HG02678 (cell line): ENCODE results near the gene MYOG.

Source experiments
- ATAC-seq: cut with Tn5 transposase; IDR thresholded peaks from one replicate; pipeline ENCODE4 v1.9.1; 2021; ENCODE audit warnings: mild to moderate bottlenecking, moderate library complexity; ENCODE audit not compliant: unreplicated experiment

The MYOG gene

DNA sequence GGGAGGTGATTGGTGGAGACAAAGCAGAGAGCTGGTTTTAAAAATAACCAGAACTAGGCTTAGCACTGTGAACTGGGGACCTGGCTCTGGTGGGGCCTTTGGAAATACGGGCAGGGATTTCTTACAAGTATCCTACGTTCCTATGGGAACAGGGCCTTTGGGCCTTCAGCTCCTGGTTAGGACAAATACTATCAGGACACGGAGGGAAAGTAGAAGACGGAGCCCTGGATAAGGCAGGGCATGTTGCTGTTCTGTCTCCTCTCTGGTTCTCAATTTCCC, 5.3 kb upstream of the MYOG start:
- ATAC-seq, result no peak

DNA sequence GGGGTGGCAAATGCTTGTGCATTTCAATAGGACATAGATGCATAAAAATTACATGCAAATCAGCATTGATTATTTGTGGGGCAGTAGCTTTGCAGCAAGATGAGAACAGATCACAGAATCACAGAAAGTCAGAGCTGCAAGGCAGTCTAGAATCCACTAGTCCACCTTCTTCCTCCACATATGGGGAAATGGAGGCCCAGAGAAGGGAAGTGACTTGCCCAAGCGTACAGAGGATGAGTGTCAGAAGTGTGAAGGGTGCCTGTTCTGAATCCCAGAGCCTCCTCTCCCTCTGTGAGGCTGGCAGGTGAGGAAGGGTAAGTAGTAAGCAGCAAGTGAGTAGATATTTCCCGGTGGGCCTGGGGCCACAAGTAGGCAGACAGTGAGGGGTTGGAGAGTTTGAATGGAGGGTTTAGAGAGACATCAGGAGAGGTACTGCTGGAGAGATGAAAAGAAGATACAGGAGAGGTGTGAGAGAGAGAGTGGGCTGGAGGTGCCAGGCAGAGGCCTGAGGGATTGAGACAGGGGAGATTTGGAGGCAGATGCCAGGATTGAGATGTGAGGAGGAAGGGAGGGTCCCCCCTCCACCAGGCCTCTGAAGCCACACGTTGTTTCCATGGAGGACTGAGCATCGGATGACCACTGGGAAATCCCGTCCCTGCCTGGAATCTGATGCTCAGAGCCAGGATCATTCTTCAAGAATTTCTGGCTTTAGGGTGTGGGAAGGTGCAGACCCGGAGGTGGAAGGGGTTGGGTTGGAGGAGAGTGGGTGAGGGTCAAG, 4.8 kb upstream of the MYOG start:
- ATAC-seq, result no peak

DNA sequence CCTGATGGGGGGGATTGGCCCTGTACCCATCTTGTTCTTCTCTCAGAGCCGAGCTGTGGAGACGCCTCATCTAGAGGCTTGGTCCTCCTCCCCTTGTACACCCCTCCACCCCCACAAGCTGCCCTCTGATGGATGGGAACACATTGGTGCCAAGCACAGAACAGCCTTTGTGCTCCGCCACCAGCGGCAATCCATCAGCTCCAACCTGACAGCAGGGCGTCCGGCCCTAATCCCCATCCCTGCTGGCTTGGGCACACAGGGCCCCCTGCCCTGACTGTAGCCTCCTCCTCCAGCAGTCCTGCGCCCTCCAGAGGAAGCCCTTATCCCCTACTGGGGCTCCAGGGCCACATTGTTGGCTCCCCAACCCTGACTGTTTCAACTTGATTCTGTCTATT, 3.8 kb upstream of the MYOG start:
- no peak for ATAC-seq

DNA sequence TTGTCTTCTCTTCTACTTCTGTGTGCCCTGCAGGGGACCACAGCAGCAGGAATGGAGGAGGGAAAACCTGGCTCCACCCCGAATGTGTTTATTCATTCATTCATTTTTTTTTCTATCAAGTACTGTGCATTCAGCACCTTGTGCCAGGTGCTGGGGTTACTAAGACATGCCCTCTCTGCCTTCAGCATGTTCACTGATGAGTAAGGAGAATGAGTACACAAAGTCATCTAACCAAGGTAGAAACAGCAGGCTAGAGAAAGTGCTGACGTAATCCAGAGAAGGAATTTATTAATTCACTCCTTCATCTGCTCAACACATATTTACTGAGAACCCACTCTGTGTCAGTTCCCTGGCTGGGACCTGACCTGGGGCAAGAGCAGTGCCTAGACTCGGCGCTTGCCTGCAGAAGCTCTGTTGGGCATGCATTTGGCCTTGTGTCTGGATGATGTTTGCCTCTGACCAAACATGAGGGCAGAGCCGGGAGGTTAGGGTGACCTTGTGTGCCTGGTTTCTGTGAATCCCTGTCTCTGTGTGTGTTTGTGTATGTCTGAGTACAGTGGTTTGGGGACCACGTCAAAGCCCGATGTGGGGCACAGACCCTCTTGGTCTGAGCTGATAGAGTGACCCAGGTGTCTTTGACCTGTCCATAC, 3.3 kb upstream of the MYOG start:
- ATAC-seq, result no peak

DNA sequence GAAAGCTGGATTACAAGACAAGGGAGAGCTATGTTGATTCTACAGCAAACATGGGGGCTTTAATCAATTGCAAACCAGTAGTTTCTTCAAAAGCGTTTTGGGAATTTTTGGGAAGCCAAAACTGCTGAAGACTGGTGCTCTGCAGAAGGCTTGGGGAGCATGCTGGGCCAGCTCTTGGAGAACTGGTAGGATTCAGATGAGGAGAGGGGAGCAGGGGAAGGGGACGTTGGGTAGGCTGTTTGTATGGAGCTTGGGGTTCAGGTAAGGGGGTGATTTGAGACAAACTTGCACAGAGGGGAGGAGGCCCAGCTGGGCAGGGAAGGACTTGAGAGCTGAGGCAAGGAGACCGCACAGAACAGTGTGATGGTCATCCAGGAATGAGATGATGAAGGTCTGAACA, 2.6 kb upstream of the MYOG start:
- ATAC-seq, result no peak

DNA sequence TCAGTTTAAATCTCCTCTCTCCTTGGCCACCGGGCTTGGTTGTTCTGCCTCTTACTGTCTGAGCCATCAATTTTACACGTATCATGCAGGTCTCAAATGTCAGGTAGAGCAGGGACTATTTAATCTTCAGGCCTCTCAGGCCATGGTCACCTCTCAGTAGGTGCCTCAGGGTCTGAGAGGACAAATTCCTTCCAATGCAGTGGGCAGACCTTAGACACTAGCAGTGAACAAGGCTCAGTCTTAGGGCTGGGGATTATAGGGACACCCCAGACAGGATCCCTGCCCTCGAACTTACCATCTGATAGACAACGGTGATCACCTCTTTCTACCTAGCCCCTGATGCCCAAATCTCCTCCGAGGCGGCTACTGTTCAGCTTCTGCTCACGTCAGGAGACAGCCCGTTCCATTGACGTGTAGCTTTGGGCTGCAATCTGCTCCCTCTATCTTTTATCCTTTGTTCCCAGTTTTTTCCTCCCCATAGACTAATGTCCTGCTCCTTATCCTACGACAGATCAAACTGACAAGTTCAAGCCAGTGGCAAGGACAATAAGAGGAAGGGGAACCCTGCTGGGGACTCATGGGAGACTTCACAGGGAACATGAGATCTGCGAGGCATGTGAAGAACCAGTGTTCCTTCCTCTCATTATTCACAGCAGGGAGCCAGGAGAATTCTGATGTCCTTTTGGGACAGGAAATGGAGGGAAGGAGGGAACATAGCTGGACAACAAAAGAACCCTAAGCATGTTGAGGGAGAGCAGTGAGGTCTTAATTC, 1.4 kb upstream of the MYOG start:
- ATAC-seq, result no peak

DNA sequence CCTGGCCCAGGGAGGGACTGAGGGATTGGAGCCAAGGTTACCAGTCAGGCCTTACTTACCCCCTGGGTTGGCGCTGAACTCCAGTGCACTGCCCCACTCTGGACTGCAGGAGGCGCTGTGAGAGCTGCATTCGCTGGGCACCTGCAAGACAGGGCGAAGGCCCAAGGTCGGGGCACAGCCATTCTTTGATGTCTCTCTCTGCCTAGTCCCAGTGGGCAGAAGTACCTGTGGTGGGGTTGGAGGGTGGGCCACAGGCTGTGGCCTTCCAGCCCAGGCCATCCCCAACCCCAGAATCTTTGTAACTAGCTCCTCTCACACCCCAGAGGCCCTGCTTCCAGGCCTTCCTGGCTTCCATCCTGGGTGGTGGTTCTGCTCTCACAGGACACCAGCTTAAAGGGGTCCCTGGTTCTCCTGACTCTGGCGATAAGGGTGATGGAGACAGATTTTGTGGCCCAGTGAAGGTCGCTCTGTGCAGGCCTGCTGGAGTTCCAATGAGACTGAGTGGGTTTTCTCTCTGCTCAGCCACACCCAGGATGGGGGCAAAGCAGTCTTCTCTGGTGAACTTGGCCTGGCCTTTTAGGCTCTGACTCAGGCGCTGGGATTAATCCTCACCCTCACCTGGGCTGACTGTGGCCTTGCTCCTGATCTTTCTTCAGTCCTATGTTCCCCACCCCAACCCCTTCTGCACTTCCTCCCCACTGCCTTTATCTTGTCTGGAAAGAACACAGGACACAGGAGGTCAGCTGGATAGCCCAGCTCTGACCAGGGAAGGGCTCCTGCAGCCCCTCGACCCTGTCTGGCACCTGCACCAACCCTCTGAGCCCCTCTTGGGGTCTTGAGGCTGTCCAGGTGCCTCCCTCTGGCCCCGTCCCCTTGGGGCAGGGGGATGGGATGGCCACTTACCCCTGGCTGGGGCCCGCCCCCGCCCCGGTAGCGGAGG, 954 bp downstream of the MYOG start:
- no peak for ATAC-seq

DNA sequence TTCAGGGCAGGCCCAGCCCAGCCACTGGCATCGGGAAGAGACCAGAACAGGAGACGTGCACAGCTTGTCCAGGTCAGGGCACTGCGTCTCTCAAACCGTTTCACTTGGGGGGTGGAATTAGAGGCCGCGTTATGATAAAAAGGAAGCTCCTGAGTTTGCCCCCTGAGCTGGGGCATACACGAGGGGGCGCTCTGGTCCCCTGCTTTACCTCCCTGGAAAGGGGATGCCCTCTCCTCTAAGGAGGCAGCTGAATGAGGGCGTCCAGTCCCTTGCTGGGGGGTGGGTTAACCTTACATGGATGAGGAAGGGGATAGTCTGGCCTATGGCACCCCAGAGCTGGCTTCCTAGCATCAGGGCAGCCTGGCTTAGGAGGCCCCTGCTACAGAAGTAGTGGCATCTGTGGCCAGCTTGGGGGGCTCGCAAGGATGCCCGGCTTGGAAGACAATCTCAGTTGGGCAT, 2.3 kb downstream of the MYOG start:
- no peak for ATAC-seq

DNA sequence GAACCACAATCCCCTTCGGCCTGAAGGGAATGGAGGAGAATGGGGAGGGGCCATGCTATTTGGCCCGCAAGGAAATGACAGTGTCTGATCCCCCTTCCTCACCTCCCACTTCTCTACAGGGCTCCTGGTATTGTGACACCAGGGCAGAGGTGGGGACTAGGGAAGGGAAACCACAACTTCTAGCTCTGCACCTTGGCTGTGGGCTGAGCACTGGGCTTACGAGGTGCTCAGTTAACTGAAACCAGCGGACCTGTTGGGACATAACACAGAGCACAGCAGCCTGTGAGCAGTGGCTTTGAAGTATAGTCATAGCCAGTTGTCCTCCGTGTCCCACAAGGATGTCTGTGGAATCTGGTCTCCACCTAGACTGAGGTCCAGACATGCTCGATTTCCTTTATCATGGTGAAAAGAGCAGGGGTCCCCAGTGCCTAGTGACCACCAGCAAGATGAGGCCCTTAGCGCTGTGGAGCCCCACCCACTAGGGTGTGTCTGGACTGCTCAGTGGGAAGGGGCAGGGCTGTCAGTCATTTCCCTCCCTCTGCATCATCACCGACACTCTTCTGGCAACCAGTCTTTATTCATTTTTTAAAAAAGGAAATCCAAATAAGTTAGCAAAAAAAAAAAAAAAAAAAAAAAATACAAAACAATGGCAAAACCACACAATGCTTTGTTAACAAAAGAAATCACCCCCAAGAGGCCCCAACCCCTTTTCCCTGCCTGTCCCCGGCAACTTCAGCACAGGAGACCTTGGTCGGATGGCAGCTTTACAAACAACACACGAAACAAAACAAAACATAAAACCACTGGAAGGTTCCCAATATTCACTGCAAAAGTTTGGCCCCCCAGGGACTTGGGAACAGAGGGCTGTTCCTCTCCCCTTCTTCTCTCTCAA, 3.0 kb downstream of the MYOG start:
- no peak for ATAC-seq

DNA sequence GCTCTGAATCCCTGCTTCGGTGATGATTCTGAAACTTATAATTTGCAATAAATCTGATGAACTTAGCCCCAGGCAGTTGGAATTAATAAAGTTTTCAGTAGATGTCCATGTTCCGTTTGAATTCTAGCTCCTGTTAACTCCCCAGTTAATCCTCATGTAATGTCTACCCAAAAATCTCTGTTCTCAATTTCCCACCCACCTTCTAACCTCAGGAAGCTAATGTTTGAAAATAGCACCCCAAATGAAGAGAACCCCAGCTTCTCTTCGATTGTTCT, 3.6 kb downstream of the MYOG start:
- no peak for ATAC-seq

DNA sequence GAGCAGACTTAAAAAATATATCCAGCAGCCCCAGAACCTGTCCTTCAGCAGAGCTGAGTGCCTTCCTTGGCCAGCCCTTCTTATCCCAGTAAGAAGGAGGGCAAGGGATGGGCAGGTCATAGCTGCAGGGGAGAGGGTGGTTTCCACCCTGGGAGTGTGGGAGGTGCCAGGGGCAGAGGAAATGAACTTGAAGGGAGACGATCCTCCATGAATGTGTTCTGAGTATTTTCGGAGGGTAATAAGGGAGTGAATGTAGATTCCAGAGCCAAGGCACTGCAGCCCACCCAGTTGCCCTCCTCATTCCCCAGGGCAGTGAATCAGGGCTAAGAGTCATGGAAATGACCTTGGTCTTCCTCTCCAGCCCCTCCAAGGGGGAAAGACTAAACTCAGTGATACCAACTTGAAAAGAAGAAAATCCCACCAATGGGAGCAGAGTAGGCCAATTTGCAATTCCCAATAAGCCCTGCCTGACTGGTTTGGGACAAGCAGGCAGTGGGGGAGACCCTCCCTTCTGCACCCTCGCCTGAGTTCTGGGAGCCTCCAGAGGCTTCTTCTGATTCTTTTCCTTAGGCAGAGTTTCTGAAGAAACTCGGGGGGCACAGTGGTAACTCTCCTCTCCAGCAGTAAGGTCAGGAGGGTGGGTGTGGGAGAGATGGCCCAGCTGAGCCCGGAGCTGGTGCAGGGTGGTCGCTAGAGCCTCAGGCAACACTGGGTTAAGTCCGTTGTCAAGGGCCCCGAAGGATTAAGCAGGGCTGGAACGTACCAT, 4.2 kb downstream of the MYOG start:
- no peak for ATAC-seq

DNA sequence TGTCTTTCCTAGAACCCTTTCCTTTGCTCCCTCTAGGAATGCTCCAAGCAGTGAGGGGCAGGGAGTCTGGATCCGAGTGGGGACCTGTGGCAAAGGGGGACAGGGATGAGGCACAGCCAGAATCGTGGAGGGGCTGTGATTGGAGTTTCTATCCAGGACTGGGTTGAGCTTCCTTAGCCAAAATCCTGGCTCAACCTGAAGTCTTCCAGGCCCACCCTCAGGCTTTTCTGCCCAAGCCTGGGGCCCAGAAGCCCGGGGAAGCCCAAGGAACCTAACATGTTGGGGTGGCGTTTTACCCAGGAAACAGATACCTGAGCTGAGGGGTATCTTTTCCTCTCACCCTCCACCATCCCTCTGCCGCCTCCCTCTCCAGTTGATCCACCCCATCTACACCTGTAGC, 5.4 kb downstream of the MYOG start:
- no peak for ATAC-seq

DNA sequence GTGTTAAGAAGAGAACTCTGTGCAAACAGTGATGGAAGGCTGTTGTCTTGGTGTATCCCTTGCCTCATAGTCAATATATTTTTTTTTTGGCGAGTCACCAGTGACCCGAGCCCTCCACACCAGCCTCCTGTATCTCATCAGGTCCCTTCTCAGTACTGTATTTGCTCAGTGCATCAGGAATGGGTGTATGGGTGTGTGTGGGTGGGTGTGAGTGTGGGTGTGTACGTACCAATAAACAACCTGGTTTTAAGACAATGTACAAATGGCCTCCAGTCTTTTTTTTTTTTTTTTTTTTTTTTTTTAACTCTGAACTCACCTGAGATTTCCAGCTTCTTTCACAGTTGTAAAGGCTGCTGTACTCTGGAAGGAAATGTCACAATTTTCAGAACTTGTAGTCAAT, 7.3 kb downstream of the MYOG start:
- ATAC-seq, result no peak

DNA sequence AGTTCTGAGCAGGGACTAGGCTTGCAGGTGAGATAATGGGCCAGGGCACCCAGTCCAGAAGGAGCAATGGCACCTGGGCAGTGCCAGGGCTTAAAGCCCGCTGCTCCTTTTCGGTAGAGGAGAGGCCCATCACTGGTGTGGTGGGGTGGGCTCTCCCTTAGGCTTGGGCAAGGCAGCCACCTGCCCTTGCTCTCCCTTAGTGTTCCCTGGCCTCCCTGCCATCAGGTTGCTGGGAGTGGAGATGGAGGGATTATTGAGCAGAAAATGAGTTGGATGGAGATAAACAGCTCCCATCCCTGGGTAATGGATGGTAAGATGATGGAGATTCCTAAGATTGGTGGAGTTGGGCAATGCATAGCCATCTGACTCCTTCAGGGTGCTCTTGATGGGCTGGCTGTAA, 7.9 kb downstream of the MYOG start:
- no peak for ATAC-seq

DNA sequence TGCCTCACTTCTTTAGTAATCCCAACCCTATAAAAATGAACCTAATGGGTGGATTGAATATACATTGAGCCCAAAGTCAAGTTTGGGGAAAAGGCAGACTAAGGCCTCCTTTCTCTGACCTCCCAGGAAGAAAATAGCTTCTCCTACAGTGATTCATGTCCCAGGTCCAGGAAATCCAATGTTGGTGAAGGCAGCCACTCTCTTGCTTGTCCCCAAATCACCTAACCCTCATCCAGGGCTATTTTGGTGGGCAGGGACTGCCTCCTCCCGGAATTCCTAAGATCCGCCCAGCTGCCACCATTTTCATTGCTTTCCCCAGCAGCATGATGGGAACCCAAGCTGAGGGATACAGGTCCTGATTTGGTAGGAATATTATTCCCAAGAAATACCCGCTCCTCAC, 8.4 kb downstream of the MYOG start:
- no peak for ATAC-seq

DNA sequence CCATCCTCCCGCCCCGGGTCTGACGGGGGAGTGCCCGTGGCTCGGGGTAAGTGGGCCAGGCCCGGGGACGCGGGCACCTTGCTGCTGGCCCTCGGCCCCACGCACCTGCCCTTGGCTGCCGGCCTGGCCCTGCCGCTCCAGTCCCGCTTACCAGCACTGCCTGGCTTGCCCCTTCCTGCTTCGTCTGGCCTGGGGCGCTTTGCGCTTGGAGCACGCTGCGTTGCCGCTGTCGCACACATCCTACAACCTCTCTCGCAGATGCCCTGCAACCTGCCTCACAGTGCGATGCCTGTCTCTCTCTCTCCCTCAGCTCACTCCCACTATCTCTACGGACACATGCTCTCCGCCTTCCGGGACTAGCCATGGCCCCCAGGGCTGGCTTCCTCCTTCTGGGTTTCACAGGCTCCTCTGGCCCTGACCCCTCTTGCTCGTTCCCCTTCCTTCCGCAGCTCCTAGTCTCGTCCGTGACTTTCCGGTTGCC, 9.7 kb downstream of the MYOG start:
- ATAC-seq, result no peak

DNA sequence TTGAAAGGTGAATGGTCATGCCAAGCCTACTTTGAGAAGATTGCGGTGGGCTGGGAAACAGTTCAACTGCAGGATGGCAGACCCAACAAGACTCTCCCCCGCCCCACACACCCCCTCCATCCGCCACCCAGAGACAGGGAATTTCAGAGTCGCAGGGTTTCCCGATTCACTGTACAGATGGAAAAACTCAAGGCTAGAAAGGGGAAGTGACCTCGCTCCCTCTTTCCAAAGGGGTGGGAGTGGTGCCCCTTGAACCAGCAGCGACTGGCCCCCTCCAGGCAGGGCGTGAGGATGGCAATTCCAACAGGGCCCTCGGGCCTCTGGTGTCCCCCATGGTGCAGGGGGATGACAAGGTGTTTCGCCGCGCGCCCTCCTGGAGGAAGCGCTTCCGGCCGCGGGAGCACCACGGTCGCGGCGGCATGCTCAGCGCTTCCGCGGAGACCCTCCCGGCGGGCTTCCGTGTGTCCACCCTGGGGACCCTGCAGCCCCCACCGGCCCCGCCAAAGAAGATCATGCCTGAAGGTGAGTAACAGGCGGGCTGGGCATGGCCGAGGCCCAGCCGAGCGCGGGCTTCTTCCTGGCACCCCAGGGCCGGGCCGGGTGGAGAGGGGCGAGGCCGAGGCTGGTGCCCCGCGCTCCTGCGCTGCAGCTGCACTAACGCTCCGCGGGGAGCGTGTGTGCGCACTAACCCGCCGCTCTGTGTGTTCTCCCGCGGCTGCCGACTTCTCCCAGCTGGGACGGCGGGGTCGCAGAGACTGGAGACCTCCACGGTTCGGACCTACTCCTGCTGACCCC, 10.4 kb downstream of the MYOG start:
- no peak for ATAC-seq

DNA sequence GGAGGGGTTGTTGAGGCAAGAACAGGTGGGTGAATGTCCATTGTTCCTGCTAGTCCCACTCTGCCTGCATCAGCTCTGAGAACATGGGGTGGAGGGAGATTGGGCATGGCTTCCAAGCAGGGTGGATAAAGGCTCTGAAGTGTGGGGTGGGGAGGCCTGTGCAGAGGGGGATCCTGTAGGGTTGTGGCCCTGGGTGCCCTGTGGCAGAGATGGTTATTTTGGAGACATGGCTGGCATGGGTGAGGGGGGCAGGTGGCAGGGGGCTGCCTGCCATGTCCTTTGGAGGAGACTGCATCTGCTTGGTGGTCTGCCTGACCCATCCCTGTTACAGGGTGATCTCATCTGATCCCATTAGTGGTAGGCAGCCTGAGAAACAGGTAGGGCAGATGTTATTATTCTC, 11.2 kb downstream of the MYOG start:
- no peak for ATAC-seq

DNA sequence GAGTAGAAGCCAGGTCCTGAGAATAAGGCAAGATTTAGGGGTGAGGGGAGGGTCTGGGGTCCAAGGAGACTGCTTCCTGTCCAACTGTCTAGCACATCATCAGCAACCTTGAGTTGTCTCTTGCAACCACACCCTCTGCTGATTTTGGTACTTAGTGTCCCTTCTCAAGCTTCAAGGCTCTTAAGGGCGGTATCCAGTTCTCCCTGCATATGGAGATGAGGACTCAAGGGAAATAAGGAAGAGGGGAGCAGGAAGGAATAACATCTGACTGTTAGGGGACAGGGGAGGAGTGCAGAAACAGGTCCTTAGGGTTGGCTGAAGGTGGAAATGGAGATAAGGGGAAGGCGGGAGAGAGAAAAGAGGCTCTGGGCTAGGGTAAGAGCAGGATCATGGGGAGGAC, 12.3 kb downstream of the MYOG start:
- no peak for ATAC-seq
